Adrenal gland (tissue), 12 donors: ENCODE data around the gene ANKRD28. TPM values are rescaled to one million over a fixed set of nuclear protein-coding genes. Genes with fewer than 3 reads are reported as not detected.
"Not testable (repeated sequence)": the region's sequence is repeated elsewhere in the genome, so short reads cannot be mapped to it uniquely, and the experiment has no call there.

Source experiments
- DNase-seq, 7 donors: peaks; one replicate each; pipeline ENCODE4 v3.0.0-alpha.2; 2019 to 2020
- H3K27ac ChIP-seq, 5 donors: fragments of 200-600 bp; sonication (generic) in 4 of 5; 1 replicate in 3 of 5; 2 replicates in 2 of 5; pipeline versions ENCODE4 v1.5.1 to v1.8.0; 2016 to 2020; ENCODE audit warnings: mild to moderate bottlenecking in 1 of 5
- H3K27me3 ChIP-seq: fragments of 200-600 bp; 2 replicates; pipeline ENCODE4 v1.8.0; 2021
- H3K36me3 ChIP-seq, 2 donors: fragments of 200-600 bp; replicated peaks in 1 of 2; 1 replicate in 1 of 2; 2 replicates in 1 of 2; pipeline versions ENCODE4 v1.5.1 to v1.8.0; 2018 to 2022
- H3K4me1 ChIP-seq, 2 donors: fragments of 200-600 bp; replicated peaks in 1 of 2; 1 replicate in 1 of 2; 2 replicates in 1 of 2; pipeline versions ENCODE4 v1.5.1 to v1.8.0; 2018 to 2021
- H3K4me3 ChIP-seq, 4 donors: fragments of 200-600 bp; sonication (generic) in 3 of 4; one replicate each; pipeline ENCODE4 v1.5.1; 2016 to 2018
- H3K9me3 ChIP-seq, 3 donors: fragments of 200-600 bp; sonication (generic) in 1 of 3; replicated peaks in 1 of 3; 1 replicate in 2 of 3; 2 replicates in 1 of 3; pipeline versions ENCODE4 v1.5.1 to v1.8.0; 2016 to 2021
- CTCF ChIP-seq, 6 experiments: fragments of 450-650 bp in 4 of 6; fragments of 200-600 bp in 2 of 6; sonication (generic) in 1 of 6; IDR thresholded peaks; 1 replicate in 5 of 6; 2 replicates in 1 of 6; pipeline versions ENCODE4 v1.5.1 to v1.8.0; 2016 to 2021; ENCODE audit warnings: antibody characterized with exemption in 6 of 6, mild to moderate bottlenecking in 2 of 6, moderate library complexity in 1 of 6
- POLR2A ChIP-seq, 2 donors: fragments of 450-650 bp; IDR thresholded peaks; one replicate each; pipeline ENCODE4 v1.6.1; 2017; ENCODE audit warnings: antibody characterized with exemption in 2 of 2, mild to moderate bottlenecking in 2 of 2, moderate library complexity in 1 of 2
- WGBS, 4 donors: extraction: QIAGEN DNeasy Blood & Tissue Kit in 2 of 4; methylation state at CpG; one replicate each; pipeline versions ENCODE4 v1.1.5 to v1.1.7; 2013 to 2017; 5-methylcytosine and 5-hydroxymethylcytosine counted together
- intact Hi-C, 2 donors: fragments of 100-400 bp; cut with DNase I; formaldehyde crosslinking; loops; one replicate each; pipeline versions ENCODE4 v1.14.1 to v1.15.0; 2022 to 2023
- polyA plus RNA-seq, 3 donors: library from polyadenylated mRNA; stranded (reverse); fragments of 200-250 nt in 2 of 3; fragments of 350-450 nt in 1 of 3; fragmentation: Illumina TruSeq in 1 of 3; extraction: RNeasy Lipid Tissue Mini Kit (QIAGEN cat#74804) in 1 of 3; gene quantifications; one replicate each; pipeline ENCODE4 v1.2.3, GENCODE V29; 2013 to 2014
- total RNA-seq, 9 donors: library from RNA; depleted of rRNA in 4 of 9; stranded (reverse); fragments of >200 nt in 4 of 9; fragments of 120-200 nt in 1 of 9; fragmentation: NEBNext Ultra II Directional in 1 of 9; extraction: Animal tissue kit (Norgen Biotek cat#: 25700) in 1 of 9; gene quantifications; one replicate each; pipeline versions ENCODE4 v1.1.0 to v1.2.4, GENCODE V29; 2013 to 2023
- donor health status: healthy with polysubstance abuse.
- donor health status: Bipolar disorder and iron deficiency.
- donor health status: DM: yes; HTN: yes; CAD: no.
- donor health status: DM: no; HTN: no; CAD: no.
- donor health status: DM: no; HTN: no; CAD: no.
- donor health status: DM: yes; HTN: yes; CAD: no.

Gene ANKRD28
- total and polyA plus RNA-seq, 12 donors: 11.0 to 71.7 (median 34.5) TPM

DNA sequence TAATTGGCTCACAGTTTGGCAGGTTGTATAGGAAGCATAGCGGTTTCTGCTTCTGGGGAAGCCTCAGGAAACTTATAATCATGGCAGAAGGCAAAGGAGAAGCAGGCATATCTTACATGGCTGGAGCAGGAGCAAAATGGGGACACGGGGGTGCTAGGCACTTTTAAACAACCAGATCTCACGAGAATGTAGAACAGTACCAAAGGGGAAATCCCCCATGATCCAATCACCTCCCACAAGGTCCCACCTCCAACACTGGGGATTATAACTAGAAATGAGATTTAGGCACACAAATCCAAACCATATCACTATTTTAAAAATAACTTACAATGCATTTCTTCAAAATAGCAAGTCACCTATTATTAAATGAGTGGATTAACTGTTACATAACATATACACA is 47.1 kb upstream of the ANKRD28 start:
- no peaks in the 10 kb centered on the region for H3K4me1 ChIP-seq
- TF ChIP-seq POLR2A (IDR thresholded peaks at IDR 0.05): no peak
- no peak for TF ChIP-seq CTCF (IDR thresholded peaks at IDR 0.05)
- 85 to 94% (median 92%) methylated on average over 3 of the region's 3 CpGs for WGBS, 4 donors
- intact Hi-C loops: no loop called here
- no peak for DNase-seq
- no peaks in the 10 kb centered on the region for H3K9me3 ChIP-seq
- no peak overlapping the region for H3K4me3 ChIP-seq
- H3K36me3 ChIP-seq: no peaks in the 10 kb centered on the region
- no peaks in the 10 kb centered on the region for H3K27me3 ChIP-seq
- H3K27ac ChIP-seq: no peak overlapping the region

DNA sequence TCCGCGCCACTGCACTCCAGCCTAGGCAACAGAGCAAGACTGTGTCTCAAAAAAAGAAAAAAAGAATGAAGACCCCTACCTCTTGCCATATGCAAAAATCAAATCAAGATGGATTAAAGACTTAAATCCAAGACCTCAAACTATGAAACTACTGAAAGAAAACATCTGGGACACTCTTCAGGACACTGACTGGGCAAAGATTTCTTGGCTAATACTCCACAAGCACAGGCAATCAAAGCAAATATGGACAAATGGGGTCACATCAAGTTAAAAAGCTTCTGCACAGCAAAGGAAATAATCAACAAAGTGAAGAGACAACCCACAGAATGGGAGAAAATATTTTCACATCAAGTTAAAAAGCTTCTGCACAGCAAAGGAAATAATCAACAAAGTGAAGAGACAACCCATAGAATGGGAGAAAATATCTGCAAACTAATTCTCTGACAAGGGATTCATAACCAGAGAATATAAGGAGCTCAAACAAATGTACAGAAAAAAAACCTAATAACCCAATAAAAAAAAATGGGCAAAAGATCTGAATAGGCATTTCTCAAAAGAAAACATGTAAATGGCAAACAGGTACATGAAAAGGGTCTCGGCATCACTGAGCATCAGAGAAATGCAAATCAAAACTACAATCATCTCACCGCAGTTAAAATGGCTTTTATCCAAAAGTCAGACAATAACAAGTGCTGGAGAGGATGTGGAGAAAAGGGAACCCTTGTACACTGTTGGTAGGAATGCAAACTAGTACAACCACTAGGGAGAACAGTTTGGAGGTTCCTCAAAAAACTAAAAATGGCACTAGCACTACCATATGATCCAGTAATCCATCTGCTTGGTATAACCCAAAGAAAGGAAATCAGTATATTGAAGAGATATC is 43.6 kb upstream of the ANKRD28 start:
- H3K4me1 ChIP-seq, H3K9me3 ChIP-seq, DNase-seq, H3K27ac ChIP-seq, H3K4me3 ChIP-seq, H3K27me3 ChIP-seq, H3K36me3 ChIP-seq, intact Hi-C loops: not testable (repeated sequence)
- WGBS, 4 donors: 92 to 99% (median 95%) methylated on average over 4 of the region's 4 CpGs

DNA sequence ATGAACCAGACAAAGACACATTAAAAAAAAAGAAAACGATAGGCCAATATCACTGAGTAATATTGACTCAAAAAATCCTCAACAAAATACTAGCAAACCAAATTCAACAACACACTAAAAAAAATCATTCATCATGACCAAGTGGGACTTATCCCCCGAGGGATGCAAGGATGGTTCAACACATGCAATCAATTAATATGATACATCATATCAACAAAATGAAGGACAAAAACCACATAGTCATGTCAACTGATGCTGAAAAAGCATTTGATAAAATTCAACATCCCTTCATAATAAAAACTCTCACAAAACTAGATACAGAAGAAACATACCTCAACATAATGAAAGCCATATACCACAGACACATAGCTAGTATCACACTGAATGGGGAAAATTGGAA is 41.8 kb upstream of the ANKRD28 start:
- H3K9me3 ChIP-seq: no peaks in the 10 kb centered on the region
- WGBS, 4 donors: 86 to 92% (median 87%) methylated on average over 2 of the region's 2 CpGs
- H3K36me3 ChIP-seq: no peaks in the 10 kb centered on the region
- H3K27me3 ChIP-seq: no peaks in the 10 kb centered on the region
- no peak for DNase-seq
- TF ChIP-seq POLR2A (IDR thresholded peaks at IDR 0.05) (no peak), CTCF (IDR thresholded peaks at IDR 0.05) (no peak)
- H3K4me3 ChIP-seq: no peak overlapping the region
- intact Hi-C loops: no loop called here
- no peaks in the 10 kb centered on the region for H3K4me1 ChIP-seq
- H3K27ac ChIP-seq: no peak overlapping the region

DNA sequence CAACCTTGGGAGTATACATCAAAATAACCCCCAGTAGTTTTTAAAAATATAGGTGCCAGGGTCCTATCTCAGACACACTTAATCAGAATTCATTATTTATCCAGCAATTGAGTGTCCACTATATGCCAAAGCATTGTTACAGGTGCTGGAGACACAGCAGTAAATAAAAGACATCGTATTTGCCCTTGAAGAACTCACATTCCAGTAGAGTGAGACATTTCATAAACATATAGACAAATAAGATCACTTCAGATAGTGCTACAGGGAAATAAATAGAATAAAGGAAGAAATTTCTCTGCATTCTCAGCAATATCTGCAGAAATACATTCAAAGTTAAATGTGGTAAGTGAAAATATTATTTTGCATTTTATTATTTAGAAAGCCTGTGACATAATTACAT is 34.1 kb upstream of the ANKRD28 start:
- TF ChIP-seq CTCF (IDR thresholded peaks at IDR 0.05): no peak
- TF ChIP-seq POLR2A (IDR thresholded peaks at IDR 0.05): no peak
- Histone ChIP-seq H3K4me1 (peaks cover 0 to 9% of the 10 kb centered on the region in 2 donors), H3K27ac (no peak overlapping the region), H3K27me3 (no peaks in the 10 kb centered on the region), H3K36me3 (no peaks in the 10 kb centered on the region), H3K4me3 (no peak overlapping the region), H3K9me3 (no peaks in the 10 kb centered on the region)
- WGBS, 4 donors: 63 to 69% (median 66%) methylated on average over 1 of the region's 1 CpG
- intact Hi-C loops: no loop called here
- DNase-seq: no peak

- no peak overlapping the region for H3K27ac ChIP-seq
- no peak overlapping the region for H3K4me3 ChIP-seq
- intact Hi-C loops: loop anchor here in 1 of 2 donors (10.0 kb wide), 1 partner anchor 210 kb away; no protein-coding TSS in a partner anchor
- H3K9me3 ChIP-seq: no peaks in the 10 kb centered on the region
- TF ChIP-seq POLR2A (IDR thresholded peaks at IDR 0.05): no peak
- TF ChIP-seq CTCF (IDR thresholded peaks at IDR 0.05): no peak
- no peaks in the 10 kb centered on the region for H3K36me3 ChIP-seq
- 72 to 95% (median 81%) methylated on average over 4 of the region's 4 CpGs for WGBS, 4 donors
- no peak for DNase-seq
- H3K4me1 ChIP-seq: no peaks in the 10 kb centered on the region
- H3K27me3 ChIP-seq: no peaks in the 10 kb centered on the region
Measured at GRCh38 chr3:15825016-15825415, 27.2 kb upstream of the ANKRD28 start.
